ENCODE data around the gene WDR37. TPM values are rescaled to one million over a fixed set of nuclear protein-coding genes. Genes with fewer than 3 reads are reported as not detected.

The WDR37 gene
- total RNA-seq, 4 donors from 2014 or later, result 1.3 to 21.7 (median 11.2) TPM

GRCh38 chr10:1153805-1154351 is 97.7 kb downstream of the WDR37 start:
- Histone ChIP-seq H3K4me3 (no peak overlapping the region), H3K36me3 (no peaks in the 10 kb centered on the region), H3K4me1 (no peaks in the 10 kb centered on the region), H3K27ac (no peak overlapping the region), H3K9me3 (no peaks in the 10 kb centered on the region), H3K27me3 (no peaks in the 10 kb centered on the region)
- TF ChIP-seq CTCF (IDR thresholded peaks at IDR 0.05) (no peak), POLR2A (IDR thresholded peaks at IDR 0.05) (no peak)
- no peak for DNase-seq
- intact Hi-C loops (cut with DNase I; ENCODE audit: low total_unique reads), result no loop called here

- TF ChIP-seq CTCF (IDR thresholded peaks at IDR 0.05) (no peak), POLR2A (IDR thresholded peaks at IDR 0.05) (no peak)
- DNase-seq, result no peak
- Histone ChIP-seq H3K27ac (no peak overlapping the region), H3K4me1 (no peaks in the 10 kb centered on the region), H3K27me3 (no peaks in the 10 kb centered on the region), H3K36me3 (no peaks in the 10 kb centered on the region), H3K4me3 (no peak overlapping the region), H3K9me3 (no peaks in the 10 kb centered on the region)
- intact Hi-C loops (cut with DNase I; ENCODE audit: low total_unique reads), result no loop called here
Observed at GRCh38 chr10:1154531-1155295, 98.5 kb downstream of the WDR37 start.

GRCh38 chr10:1155791-1156615 is 99.8 kb downstream of the WDR37 start:
- Histone ChIP-seq H3K9me3 (no peaks in the 10 kb centered on the region), H3K27me3 (no peaks in the 10 kb centered on the region), H3K27ac (no peak overlapping the region), H3K4me1 (no peaks in the 10 kb centered on the region), H3K36me3 (no peaks in the 10 kb centered on the region), H3K4me3 (no peak overlapping the region)
- intact Hi-C loops (cut with DNase I; ENCODE audit: low total_unique reads), result no loop called here
- DNase-seq, result no peak
- TF ChIP-seq CTCF (IDR thresholded peaks at IDR 0.05) (no peak), POLR2A (IDR thresholded peaks at IDR 0.05) (no peak)

- TF ChIP-seq CTCF (IDR thresholded peaks at IDR 0.05) (no peak), POLR2A (IDR thresholded peaks at IDR 0.05) (no peak)
- intact Hi-C loops (cut with DNase I; ENCODE audit: low total_unique reads), result no loop called here
- no peaks in the 10 kb centered on the region for H3K36me3 ChIP-seq
- no peaks in the 10 kb centered on the region for H3K27me3 ChIP-seq
- H3K4me1 ChIP-seq, result no peaks in the 10 kb centered on the region
- H3K27ac ChIP-seq, result no peak overlapping the region
- H3K9me3 ChIP-seq, result no peaks in the 10 kb centered on the region
- no peak for DNase-seq
- no peak overlapping the region for H3K4me3 ChIP-seq
Observed at GRCh38 chr10:1156616-1156886, 100.4 kb downstream of the WDR37 start.

Measured in uterus (tissue), 4 donors.